Activated gamma-delta T cell treated with Interleukin-2 at 50 U/mL for 16 hours (primary cell): Measurements from ENCODE around the gene SARDH.
"Not testable (repeated sequence)": the region's sequence is repeated elsewhere in the genome, so short reads cannot be mapped to it uniquely, and the experiment has no call there.

ENCODE experiments used
- DNase-seq: peaks from one replicate; pipeline ENCODE4 v3.0.0-alpha.2; 2020

Gene SARDH

GRCh38 chr9:133775951-133776905 is 38.1 kb upstream of the SARDH start:
- DNase-seq = no peak

GRCh38 chr9:133775291-133775690 is 37.1 kb upstream of the SARDH start:
- DNase-seq = no peak

- no peak for DNase-seq
Measured at GRCh38 chr9:133774799-133775198, 36.6 kb upstream of the SARDH start.

DNA sequence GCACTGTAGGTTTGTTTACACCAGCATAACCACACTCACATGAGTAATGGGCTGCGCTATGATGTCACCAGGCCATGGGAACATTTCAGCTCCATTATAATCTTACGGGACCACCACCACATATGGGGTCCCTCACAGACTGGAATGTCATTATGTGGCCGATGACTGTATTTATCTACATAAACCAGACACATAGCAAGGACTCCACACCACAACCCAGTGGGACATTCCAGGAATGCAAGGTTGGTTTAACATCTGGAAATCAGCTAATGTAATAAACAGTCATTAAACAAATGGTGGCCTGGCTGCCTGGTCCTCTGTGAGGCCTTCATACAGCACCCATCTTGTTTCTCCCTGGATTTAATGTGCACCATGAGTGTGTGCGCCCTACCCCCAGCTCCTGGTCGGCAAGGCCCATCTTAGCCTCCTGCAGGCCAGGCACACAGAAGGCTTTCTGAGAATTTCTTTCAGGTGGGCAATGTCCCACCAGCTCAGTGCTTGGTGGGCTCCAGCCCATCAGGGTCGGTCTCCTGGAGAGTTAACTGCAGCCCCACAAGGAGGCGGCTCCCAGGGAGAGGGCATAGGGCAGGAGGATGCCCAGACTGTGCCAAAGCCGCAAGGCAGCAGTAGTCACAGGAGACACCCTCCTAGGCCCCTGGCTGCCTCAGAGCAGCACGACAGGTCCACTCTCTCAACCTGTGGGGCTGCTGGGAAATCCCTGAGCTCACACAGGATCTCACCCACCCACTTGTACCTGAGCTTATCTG is 35.9 kb upstream of the SARDH start:
- no peak for DNase-seq

GRCh38 chr9:133772581-133772980 is 34.4 kb upstream of the SARDH start:
- DNase-seq = no peak

DNA sequence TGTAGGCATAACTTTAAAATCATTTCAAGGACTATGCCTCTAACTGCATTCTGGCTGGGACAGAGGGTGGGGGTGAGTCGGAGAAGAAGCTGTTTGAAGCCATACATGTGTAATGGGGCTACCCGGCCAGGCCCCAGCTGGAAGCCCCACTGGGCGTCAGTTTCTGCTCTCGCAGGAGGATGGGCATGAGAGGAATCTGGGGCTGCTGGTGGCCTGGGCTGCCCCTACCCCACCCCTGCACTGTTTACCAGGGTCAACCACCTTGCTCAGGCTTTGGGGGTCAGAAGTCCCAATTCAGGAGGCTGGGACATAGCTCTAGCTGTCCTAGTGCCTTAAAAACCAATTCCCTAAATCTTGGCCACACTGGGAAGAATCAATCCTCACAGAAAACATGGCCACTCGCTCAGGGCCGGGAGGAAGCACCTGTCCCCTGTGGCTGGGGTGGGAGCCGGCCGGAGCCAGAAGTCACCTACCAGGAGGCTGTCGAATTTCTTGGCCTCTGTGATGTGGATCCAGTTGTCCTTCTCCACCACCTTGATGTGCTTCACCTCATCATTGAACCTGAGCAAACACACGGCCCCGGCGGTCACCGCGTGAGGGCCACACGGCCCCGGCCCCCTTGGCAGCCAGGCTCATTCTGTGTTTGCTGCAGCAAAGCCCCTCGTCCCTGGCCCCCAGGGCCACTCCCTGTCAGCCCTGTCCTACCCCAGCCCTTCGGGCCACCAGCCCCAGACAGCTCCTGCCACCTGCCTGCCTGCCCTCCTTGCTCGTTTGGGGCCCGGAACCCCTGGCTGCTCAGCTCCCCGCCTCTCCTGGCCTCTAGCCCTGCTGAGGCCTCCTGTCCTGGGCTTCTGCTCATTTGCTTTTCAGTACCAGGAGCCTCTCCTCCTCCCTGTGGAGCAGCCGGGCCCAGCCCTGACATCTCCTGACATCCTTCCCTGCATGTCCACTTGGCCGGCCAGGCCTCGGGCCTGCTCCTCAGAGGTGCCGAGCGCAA is 33.6 kb upstream of the SARDH start:
- no peak for DNase-seq

- no peak for DNase-seq
Measured at GRCh38 chr9:133770076-133770777, 32.1 kb upstream of the SARDH start.

DNA sequence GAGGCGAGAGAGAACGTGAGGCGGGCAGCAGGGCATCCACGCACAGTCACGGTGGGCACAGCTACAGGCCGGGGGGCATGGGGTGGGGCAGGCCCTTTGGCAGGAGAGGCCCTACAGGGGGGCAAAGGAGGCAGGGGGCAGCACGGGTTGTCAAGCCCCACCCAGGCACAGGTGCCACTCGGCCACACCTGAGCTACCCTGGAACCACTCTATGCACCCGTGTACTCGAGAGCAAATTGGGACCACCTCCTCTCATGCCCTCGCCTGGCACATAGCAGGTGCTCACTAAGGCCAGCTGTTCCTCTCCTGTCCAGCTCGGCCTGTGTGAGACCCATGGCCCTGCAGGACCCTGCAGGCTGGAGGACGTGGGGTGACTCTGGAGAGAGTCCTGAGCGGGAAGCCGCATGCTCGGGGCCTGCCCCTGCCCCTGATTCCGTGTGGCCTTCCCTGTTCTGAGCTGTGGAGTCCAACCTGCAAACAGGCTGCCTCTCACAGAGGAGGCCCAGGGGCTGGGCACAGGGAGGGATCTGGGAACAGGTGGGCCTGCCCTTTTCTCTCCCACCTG is 31.4 kb upstream of the SARDH start:
- DNase-seq = no peak

DNA sequence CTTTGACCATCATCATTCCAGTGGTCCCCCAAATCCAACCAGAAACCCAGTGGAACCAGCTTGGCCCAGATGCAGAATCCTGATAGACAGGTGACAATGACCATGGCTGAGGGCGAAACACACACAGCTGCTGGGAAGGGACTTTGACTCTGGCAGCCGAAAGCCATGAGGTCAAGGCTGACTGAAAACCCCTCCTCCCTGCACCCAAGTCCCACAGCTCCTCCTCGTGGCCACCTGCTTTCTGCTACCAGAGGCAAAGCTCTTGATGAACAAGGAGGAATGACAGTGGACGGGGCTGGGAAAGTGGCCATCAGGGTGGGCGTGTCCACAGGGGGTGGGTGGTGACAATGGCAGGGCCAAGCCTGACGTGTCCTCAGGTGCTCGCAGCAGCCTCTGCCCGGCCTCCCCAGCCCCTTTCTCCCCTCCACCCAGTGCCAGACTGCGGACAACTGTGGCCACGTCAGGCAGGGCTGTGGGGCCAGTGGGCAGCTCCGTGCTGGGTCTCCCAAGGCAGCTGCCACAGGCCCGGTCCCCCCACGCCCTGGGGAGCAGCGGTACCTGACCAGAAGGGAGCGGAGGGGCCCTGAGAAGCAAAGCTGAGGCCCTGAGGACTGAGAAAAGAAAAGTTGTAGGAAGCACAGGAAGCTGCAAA is 30.8 kb upstream of the SARDH start:
- no peak for DNase-seq

GRCh38 chr9:133768371-133768858 is 30.3 kb upstream of the SARDH start:
- no peak for DNase-seq

GRCh38 chr9:133767625-133768024 is 29.5 kb upstream of the SARDH start:
- no peak for DNase-seq

DNA sequence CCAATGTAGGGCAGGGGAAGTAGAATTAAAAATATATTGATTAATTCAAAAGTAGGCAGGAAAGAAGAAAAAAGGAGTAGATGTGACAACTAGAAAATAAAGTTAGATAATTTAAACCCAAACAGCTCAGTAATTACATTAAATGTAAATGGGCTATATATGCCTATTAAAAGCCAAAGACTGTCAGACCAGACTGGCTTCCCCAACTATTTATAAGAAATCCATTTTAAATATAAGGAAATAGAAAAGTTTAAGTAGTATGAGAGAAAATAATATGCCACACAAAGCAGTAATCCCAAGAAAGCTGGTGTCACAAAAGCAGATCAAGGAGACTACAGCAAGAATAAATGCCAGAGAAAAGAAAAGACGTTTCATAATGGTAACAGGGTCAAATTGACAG is 28.9 kb upstream of the SARDH start:
- DNase-seq = no peak

DNA sequence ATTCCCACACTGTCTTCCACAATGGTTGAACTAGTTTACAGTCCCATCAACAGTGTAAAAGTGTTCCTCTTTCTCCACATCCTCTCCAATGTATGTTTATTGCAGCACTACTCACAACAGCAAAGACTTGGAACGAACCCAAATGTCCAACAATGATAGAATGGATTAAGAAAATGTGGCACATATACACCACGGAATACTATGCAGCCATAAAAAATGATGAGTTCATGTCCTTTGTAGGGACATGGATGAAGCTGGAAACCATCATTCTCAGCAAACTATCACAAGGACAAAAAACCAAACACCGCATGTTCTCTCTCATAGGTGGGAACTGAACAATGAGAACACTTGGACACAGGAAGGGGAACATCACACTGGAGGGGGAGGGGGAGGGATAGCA is 28.1 kb upstream of the SARDH start:
- DNase-seq = not testable (repeated sequence)

DNA sequence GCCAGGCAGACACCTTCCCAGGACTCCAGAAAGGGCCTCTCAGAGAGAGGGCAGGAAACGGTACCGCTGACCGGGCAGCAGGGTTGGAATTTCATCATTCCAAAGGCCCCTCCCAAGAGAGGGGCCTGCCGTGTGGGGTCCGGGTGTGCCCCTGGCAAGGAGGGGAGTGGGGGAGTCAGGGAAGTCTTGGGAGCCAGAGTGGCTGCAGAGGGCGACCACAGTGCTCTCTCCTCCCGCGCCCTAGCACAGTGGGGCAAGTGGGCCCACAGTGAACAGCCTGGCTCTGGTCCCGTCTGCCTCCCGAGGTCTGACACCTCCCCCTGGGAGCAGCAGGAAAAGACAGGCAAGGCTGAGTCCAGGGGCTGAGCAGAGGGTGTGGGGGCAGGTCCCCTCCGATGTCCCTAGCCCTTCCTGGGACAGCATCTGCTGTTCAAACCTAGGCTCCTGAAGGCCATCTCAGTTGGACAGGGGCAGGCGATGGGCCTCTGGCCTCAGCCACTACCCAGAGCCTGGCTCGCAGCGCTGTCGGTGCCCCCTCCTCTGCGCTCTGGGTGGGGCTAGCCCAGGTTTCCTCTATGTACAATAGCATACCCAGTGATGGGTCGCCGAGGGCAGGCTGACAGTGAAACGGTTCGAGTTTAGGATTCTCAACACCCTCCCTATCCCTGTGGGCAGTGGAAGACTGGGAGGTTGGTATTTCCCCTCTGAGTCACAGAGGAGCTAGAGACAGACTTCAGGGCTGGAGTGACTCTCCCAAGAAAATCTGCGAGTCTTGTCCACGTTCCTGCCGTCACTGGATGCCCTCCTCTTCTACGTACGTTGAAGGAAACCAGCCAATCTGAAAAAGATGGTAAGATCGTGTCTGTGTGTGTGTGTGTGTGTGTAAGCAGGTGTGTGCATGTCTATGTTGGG is 25.4 kb upstream of the SARDH start:
- DNase-seq = no peak

GRCh38 chr9:133762488-133763271 is 24.5 kb upstream of the SARDH start:
- DNase-seq = no peak

DNA sequence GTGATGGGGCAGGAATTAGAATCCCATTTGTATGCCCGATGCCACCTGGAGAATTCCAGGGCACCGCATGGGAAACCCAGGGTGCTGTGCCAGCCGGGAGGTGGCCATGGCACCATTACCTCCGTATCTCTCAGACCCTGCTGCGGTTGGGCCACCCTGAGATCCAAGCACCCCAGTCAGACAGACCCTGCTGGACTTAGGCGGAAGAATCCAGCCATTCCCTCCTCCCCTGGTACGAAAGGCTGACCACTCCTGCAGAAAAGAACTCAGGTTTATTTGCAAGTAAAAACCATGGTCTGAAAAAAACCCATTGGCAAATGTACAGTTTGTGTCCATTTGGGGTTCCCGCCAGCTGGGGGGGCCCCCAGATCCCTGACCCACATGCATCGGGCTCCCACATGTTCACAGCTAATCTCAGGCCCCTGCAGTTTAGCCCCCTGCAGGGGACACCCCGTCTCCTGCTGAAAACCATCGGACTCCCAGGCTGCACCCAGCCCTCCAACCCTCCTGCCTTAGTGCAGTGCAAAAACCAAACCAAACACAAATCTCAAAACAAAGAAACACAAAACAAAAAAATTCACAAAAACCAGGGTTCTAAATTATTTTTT is 23.6 kb upstream of the SARDH start:
- DNase-seq = no peak

DNA sequence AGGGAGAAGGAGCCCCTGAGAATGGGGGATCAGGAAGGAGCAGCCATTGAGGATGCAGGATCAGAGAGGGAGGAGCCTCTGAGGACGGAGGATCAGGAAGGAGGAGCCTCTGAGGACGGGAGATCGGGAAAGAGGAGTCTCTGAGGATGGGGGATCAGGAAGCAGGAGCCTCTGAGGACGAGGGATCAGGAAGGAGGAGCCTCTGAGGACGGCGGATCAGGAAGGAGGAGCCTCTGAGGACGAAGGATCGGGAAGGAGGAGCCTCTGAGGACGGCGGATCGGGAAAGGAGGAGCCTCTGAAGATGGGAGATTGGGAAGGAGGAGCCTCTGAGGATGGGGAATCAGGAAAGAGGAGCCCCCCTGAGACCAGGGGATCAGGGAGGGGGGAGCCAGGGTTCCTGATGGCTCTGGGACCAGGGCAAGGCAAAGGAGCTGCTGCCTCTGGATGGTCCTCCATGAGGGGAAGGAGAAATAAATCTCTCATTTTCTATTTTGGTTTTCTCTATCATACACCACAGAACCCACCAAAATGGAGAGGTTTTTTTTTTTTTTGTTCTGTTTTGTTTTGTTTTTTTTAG is 22.6 kb upstream of the SARDH start:
- no peak for DNase-seq

- DNase-seq = no peak
Measured at GRCh38 chr9:133759946-133760345, 21.8 kb upstream of the SARDH start.
